Measurements from ENCODE around the gene FBXO7. TPM values are rescaled to one million over a fixed set of nuclear protein-coding genes. Genes with fewer than 3 reads are reported as not detected.

FBXO7 gene
- total and polyA plus RNA-seq, 11 donors, result 19.1 to 63.0 (median 42.5) TPM

- H3K36me3 ChIP-seq, result no peaks in the 10 kb centered on the region
- H3K27me3 ChIP-seq, result no peaks in the 10 kb centered on the region
- ATAC-seq (peak; percentile 75 to 89 (median 82)), DNase-seq (peak; percentile 52 to 85 (median 81))
- TF ChIP-seq POLR2A (IDR thresholded peaks at IDR 0.05), result no peak
- TF ChIP-seq, protein P1, sequence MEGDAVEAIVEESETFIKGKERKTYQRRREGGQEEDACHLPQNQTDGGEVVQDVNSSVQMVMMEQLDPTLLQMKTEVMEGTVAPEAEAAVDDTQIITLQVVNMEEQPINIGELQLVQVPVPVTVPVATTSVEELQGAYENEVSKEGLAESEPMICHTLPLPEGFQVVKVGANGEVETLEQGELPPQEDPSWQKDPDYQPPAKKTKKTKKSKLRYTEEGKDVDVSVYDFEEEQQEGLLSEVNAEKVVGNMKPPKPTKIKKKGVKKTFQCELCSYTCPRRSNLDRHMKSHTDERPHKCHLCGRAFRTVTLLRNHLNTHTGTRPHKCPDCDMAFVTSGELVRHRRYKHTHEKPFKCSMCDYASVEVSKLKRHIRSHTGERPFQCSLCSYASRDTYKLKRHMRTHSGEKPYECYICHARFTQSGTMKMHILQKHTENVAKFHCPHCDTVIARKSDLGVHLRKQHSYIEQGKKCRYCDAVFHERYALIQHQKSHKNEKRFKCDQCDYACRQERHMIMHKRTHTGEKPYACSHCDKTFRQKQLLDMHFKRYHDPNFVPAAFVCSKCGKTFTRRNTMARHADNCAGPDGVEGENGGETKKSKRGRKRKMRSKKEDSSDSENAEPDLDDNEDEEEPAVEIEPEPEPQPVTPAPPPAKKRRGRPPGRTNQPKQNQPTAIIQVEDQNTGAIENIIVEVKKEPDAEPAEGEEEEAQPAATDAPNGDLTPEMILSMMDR (IDR thresholded peaks at IDR 0.05), result peak in 1 of 12 donors; percentile 7
- peak overlapping the region; percentile 42 to 86 (median 74) for H3K27ac ChIP-seq
- intact Hi-C loops (cut with DNase I), result loop anchor here in 1 of 10 donors (5.0 kb wide), 1 partner anchor 74 kb away; no protein-coding TSS in a partner anchor
- peaks cover 0 to 3% (median 0%) of the 10 kb centered on the region in 12 donors for H3K9me3 ChIP-seq
- 39 to 54% (median 51%) methylated on average over 15 to 17 of the region's 17 CpGs for WGBS, 4 donors
- H3K4me3 ChIP-seq, result no peak overlapping the region
- H3K4me1 ChIP-seq, result peaks cover 0 to 50% (median 25%) of the 10 kb centered on the region in 12 donors
These were observed 68.2 kb downstream of the FBXO7 start for GRCh38 chr22:32542677-32543357.

DNA sequence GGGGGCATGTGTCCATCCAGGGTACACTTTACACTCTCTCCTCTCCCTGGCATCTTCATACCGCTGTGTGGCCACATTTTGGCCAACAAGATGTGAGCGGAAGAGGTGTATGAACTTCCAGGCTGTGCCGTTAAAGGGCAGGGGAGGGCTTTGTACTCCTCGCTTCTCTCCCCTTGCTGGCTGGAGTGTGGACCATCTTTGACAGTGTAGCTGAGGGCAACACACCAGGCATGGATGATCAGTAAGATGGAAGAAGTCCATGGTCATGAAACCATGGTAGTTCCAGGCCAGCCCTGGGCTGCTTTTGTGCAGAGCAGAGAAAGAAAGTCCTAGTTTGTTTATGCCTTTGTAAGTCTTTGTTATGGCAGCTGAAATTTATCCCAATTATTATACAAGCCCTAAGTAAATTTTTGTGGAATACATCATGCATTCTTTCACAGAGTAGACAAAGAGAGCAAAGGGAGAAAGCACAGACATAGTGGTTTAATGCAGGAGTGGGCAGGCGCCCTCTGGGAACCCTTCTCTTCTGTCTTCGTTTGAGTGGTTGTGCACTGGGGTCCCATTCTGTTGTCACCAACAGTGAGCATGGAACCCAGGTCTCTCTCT lies 70.4 kb downstream of the FBXO7 start:
- no peaks in the 10 kb centered on the region for H3K27me3 ChIP-seq
- intact Hi-C loops (cut with DNase I), result loop anchor here in 1 of 10 donors (5.0 kb wide), 1 partner anchor 72 kb away; no protein-coding TSS in a partner anchor
- peak overlapping the region in 2 of 12 donors; percentile 34 for H3K27ac ChIP-seq
- TF ChIP-seq, protein P1 (IDR thresholded peaks at IDR 0.05), result no peak
- TF ChIP-seq POLR2A (IDR thresholded peaks at IDR 0.05), result no peak
- no peaks in the 10 kb centered on the region for H3K36me3 ChIP-seq
- no peak overlapping the region for H3K4me3 ChIP-seq
- H3K4me1 ChIP-seq, result peaks cover 0 to 40% (median 23%) of the 10 kb centered on the region in 12 donors
- DNase-seq, result no peak
- WGBS, 4 donors, result 94 to 98% (median 96%) methylated on average over 6 of the region's 6 CpGs
- ATAC-seq, result no peak
- H3K9me3 ChIP-seq, result no peaks in the 10 kb centered on the region

DNA sequence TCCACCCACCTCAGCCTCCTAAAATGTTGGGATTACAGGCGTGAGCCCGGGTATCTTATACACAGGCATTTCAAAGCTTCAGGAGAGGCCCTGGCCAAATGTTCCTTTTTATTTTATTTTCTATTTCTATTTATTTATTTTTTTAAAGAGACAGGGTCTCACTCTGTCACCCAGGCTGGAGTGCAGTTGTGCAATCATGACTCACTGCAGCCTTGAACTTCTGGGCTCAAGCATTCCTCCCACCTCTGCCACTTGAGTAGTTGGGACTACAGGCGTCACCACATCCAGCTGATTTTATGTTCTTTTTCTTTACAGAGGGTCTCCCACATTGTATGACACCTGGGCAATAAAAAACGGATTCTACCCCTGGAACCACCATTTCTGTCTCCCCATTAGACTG lies 71.2 kb downstream of the FBXO7 start:
- H3K27ac ChIP-seq, result peak overlapping the region in 4 of 12 donors; percentile 39 to 49 (median 44)
- WGBS, 4 donors, result 87 to 93% (median 89%) methylated on average over 4 of the region's 4 CpGs
- H3K4me3 ChIP-seq, result no peak overlapping the region
- peaks cover 0 to 4% (median 0%) of the 10 kb centered on the region in 12 donors for H3K9me3 ChIP-seq
- intact Hi-C loops (cut with DNase I), result no loop called here
- no peak for TF ChIP-seq POLR2A (IDR thresholded peaks at IDR 0.05)
- TF ChIP-seq, protein P1 (IDR thresholded peaks at IDR 0.05), result no peak
- ATAC-seq, result peak in 1 of 4 donors; percentile 40
- no peaks in the 10 kb centered on the region for H3K36me3 ChIP-seq
- no peaks in the 10 kb centered on the region for H3K27me3 ChIP-seq
- DNase-seq, result peak in 1 of 5 donors; percentile 44
- peaks cover 0 to 32% (median 20%) of the 10 kb centered on the region in 12 donors for H3K4me1 ChIP-seq

GRCh38 chr22:32546496-32546895 lies 71.9 kb downstream of the FBXO7 start:
- Histone ChIP-seq H3K4me3 (no peak overlapping the region), H3K9me3 (peaks cover 0 to 5% (median 0%) of the 10 kb centered on the region in 12 donors), H3K27ac (peak overlapping the region in 5 of 12 donors; percentile 24 to 49 (median 42)), H3K27me3 (no peaks in the 10 kb centered on the region), H3K4me1 (peaks cover 0 to 26% (median 17%) of the 10 kb centered on the region in 12 donors), H3K36me3 (no peaks in the 10 kb centered on the region)
- DNase-seq, result peak in 1 of 5 donors; percentile 38
- TF ChIP-seq POLR2A (IDR thresholded peaks at IDR 0.05), result no peak
- TF ChIP-seq, protein P1 (IDR thresholded peaks at IDR 0.05), result no peak
- 65 to 82% (median 74%) methylated on average over 4 of the region's 4 CpGs for WGBS, 4 donors
- ATAC-seq, result peak in 3 of 4 donors; percentile 3 to 35 (median 9)
- intact Hi-C loops (cut with DNase I), result no loop called here

Data from heart left ventricle (tissue), 16 donors.